Hippocampal formation (tissue), 2 donors: ENCODE measurements around the gene NVL.

Experiments used
- DNase-seq, 2 donors: peaks; one replicate each; lab custom pipeline; 2025; lab: John Stamatoyannopoulos, UW

The NVL gene

DNA sequence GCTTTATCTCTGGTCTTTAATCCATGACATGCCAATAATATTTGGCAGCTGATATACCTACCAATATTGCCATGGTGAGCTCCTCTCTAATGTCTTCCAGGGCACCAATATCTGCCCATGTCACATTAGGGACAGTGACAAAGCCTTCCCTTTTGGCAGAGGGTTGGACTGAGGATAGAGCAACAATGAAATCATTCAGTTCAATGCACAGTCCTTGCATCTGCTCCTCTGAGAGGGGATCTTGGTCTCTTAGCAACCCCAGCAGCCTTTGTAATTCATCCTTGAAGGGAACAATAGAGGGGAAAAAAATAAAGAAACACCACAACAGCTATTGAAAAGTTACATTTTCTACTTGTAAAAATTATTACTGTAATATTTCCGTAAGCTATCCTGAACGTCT is 42.3 kb downstream of the NVL start:
- DNase-seq = peak; percentile 36 to 80

DNA sequence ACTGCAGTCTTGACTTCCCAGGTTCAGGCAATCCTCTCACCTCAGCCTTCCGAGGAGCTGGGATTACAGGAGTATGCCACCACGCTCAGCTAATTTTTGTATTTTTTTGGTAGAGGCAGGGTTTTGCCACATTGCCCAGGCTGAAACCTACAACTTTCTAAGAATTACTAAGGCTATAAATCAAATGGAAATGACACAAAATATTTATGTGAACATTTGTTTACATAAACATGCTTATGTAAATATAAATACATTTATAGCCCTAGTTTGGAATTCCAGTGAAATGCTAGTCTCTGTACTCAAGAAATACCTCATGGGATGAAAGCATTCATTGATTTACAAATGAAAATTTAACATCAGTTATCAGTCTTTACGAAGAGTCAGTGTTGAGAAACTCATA is 47.8 kb downstream of the NVL start:
- DNase-seq = no peak

DNA sequence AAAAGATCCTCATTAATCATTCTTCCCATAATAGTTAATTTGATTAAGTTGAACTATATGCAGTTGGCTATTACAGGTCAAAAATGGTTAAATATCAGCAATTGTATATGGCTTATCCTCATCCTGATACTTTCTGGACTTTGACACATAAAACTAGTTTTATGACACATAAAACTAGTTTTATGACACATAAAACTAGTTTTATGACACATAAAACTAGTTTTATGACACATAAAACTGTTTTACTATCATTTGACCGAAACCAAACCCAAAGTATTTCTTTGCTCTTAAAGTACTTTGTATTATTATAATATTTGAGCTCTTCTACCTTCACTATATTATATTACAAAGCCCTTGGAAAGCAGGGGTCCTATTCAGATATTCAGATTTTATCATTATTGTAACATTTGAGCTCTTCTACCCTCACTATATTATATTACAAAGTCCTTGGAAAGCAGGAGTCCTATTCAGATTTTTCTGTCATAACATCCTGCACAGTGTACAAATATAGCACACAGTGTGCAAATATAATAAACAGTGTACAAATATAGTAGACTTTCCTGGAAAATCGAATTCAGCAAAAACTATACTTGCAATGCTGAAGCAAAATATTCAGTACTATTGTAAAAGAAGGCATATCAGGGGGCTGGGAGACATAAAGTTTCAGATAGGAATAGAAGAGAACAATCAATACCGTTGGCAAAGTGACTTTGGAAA is 53.0 kb downstream of the NVL start:
- DNase-seq = no peak

DNA sequence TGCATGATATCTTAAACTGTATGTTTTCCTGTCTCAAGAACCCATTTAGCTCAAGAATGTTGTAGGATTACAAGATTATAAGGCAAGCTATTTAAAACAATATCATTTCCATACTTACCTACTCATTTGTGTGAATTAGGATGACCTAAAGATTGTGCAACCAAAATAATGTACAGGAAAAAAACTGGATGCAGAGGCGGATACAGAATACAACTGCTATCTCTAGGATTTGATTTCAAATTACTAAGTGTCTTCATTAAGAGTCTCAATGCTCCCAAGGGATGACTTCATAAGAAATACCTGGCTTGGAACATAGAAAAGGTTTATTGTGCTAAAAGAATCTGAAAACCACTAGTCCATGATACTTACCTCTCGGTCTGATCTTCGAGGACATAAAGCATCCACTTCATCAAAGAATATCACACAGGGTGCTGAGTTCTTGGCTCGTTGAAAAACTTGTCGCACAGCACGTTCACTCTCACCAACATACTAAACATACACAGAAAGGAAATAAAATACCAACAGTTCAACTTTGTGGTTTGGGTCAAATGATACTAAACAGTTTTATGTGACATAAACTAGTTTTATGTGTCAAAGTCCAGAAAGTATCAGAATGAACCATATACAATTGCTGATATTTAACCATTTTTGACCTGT is 54.9 kb downstream of the NVL start:
- no peak for DNase-seq

DNA sequence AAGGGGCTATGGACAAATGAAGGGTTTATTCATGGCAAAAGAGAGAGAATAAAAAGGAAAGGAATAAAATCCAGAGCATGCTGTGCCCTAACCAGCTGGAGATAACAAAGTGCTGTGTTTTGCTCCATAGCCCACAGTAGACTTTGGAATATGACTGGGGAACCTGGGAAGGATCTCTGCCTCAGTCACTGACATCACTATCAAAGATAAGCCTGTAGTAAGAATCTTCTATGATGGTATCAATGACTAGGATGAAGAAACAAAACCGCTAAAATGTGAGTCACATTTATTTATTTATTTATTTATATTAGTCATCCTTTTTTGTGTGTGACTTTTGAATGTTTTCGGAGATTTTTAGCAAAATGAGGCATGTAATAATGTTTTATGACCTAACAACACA is 56.3 kb downstream of the NVL start:
- no peak for DNase-seq

DNA sequence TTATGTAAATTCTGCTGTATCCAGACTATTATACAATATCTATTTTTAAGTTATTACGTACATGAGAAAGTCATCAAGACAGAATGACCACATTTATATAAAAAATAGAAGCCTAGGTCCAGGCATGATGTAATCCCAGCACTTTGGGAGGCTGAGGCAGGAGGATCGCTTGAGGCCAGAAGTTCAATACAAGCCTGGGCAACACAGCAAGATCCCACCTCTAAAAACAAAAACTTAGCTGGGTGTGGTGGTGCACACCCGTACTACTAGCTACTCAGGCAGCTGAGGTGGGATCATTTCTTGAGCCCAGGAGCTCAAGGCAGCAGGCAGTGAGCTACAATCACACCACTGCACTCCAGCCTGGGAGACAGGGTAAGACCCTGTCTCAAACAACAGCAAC is 58.9 kb downstream of the NVL start:
- DNase-seq = no peak

DNA sequence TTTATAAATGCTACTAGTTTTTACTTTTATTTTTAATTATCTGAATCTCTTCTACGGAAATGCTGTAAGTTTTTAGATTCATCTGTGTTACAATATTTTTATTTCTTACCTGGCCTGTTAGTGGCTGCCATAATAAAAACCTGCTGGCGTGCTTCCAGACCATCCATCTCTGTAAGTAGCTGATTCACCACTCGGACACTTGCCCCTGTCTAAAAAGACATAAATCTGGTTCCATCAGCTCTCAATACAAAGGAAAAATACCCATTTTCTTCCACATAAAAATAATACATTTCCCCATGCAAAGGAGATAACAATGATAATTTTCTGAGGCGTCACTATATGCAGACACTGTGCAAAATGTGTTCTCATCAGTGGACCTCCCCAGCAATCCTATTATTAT is 62.0 kb downstream of the NVL start:
- no peak for DNase-seq

DNA sequence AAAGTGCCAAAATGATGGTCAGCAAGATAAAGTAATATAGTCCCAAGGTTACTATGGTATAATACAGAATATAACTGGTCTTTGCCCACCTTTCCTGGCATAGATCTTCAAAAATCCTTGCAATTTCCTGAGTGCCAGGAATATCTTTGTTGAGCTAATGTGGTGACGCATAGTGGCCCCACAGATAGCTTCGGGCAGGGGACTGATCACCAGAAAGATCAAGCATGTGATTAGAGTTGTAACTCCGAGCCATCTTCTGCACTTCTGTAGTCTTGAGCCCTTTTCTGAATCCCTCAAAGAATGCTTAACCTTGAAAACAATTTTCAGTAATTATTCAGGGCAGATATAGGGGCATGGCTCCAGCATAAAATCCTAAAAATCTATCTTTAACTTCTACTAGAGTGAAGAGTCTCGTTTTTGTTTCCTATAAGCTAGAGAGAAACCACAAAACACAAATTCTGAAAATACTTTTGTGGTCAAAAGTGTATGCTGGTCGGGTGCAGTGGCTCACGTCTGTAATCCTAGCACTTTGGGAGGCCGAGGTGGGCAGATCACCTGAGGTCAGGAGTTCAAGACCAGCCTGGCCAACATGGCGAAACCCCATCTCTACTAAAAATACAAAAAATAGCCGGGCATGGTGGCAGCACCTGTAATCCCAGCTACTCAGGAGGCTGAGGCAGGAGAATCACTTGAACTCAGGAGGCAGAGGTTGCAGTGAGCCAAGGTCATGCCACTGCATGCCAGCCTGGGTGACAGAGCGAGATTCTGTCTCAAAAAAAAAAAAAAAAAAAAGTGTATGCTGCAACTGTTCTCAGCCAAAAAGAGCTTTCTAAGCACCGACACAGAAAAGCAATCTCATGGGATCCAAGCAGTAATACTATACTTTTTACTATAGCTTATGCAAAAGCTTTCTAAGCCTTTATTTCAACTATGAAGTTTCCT is 62.8 kb downstream of the NVL start:
- no peak for DNase-seq

DNA sequence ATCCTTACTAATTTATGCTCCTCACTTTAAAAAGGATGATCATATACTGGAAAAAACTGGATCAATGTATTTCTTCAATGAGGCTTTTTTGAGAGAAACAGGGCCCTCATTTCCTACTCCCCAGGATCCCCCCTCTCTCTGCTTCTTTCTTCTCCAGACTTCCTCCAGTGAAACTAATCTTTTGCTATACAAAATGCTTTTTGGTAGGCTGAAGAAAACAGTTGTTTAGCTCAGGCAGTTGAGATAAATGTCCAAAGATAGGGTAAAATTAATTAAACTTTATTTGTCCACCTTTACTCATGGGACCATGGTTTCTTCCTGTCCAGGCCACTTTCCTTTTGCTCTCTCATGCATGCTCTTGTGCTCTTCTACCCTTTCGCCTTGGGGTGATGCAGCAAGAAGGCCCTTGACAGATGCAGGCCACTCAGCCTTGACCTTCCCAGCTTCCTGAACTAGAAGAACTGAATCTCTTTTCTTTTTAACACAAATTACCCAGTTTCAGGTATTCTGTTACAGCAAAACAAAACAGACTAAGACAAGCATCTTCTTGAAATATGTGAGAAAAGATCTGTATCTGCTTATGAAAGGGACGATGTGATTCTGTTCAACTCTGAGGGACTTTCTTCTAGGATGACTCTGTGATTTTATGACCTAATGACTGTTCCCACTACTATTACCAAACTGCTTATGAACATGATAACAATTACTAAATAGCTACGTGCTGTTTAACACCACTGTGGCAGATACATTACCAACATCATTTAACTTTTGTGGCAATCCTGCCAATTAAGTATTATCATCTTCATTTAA is 63.7 kb downstream of the NVL start:
- no peak for DNase-seq

DNA sequence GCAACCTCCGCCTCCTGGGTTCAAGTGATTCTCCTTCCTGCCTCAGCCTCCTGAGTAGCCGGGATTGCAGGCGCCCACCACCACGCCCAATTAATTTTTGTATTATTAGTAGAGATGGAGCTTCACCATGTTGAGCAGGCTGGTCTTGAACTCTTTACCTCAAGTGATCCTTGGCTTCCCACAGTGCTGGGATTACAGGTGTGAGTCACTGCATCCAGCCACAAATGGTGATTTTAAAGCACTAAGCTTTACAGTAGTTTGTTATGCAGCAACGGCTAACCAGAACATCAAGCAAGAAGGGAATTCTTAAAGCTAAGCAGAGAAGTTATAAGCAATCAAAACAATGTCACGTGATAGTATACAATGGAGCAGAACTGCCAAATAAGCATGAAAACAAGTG is 65.7 kb downstream of the NVL start:
- no peak for DNase-seq

DNA sequence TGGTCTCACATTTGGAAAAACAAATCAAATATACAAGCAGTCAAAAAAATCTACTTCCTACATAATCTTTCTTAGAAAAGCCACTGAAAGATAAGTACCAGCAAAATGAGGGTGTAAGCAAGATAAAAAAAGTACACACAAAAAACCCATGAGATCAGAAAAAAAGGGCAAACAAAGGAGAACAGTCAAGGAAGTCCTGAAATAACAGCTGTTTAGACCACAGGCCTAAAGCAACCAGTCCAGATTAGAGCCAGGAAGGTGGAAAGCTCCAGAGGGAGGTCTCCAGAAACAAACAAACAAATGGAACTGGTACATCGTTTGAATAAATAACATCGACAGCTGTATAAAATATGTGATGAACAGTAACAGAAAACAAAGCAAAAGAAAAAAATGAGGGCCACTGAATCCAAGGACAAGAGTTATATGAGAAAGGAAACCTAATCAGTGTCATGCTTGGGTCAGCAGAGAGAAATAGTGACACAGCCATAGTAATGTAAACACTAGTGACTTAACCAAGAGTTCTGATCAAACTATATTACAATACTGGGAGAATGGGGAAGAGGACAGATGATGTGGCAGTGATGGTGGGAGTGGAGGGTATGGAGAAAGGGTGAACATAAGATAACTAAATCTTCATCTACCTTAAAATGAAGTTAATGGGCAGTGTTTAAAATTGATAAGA is 67.5 kb downstream of the NVL start:
- DNase-seq = no peak

DNA sequence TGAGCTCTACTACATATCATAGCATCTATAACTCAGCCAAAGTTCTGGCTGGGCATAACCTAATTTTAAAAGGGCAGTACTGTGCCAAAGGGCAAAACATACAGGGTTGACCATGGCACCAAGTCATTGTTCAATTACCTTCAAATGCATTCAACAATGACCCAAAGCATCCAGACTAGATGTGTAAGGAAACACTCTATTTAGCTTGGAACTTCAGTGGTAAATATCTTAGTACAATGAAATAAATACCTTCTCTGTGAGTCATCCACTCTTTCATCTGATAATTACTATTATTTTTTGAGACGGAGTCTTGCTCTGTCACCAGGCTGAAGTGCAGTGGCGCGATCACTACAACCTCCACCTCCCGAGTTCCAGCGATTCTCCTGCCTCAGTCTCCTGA is 70.0 kb downstream of the NVL start:
- DNase-seq = no peak

DNA sequence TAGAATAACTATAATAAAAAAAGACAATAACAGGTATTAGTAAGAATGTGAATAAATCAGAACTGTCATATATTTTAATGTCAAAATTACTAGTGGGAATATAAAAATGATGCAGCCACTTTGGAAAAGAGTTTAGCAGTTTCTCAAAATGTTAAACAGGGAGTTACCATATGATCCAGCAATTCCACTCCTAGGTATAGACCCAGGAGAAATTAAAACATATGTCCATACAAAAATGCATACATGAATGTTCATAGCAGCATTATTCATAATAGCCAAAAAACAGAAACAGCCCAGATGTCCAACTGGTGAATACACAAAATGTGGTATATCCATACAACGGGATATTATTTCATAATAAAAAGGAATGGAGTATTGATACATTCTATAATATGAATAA is 71.6 kb downstream of the NVL start:
- DNase-seq = no peak

DNA sequence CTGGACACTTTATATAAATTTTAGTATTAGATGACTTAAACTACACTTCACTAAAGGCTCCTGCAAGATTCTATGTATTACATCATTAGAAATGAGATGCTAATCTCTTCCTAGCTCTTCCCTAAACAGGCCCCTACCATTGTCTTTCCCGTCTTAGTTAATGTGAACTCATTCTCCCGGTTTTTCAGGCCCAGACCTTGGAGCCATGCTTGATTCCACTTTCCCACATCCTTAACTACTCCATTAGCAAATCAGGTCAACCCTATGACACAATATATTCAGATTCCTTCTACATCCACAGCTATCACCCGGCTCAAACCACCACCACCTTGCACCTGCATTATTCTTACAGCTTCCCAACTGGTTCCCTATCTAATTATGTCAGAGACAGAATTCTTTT is 73.3 kb downstream of the NVL start:
- DNase-seq = no peak

DNA sequence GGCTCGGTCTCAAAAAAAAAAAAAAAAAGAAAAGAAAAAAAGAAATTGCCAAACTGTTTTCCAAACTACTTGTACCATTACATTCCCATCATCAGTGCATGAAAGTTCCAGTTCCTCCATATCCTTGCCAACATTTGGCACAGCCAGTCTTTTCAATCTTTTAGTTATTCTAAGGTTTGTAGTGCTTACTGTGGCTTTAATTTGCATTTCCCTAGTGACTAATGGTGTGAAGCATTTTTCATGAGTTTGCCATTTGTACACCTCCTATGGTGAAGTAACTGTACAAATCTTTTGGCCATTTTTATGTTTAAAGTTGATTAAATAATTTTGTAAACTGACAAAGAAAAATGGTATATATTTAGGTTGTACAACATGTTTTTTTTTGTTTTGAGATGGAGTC is 76.3 kb downstream of the NVL start:
- no peak for DNase-seq

DNA sequence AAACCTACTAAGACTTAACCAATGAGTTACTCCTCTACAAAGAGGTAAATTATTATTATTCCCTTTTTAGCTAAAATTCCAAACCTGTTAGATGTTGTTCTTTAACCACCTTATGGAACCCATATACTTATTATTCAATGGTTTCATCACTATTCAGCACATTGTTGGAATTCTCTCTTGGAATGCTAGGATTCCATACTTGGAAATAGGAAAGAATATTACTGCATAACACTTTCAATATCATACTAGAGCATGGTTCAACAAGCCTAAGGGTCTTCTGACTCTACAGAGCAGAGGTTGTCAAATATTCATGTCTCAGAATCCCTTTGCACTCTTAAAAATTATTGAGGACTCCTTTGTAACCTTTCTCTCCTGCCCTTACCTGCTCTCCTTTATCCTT is 77.5 kb downstream of the NVL start:
- DNase-seq = no peak

DNA sequence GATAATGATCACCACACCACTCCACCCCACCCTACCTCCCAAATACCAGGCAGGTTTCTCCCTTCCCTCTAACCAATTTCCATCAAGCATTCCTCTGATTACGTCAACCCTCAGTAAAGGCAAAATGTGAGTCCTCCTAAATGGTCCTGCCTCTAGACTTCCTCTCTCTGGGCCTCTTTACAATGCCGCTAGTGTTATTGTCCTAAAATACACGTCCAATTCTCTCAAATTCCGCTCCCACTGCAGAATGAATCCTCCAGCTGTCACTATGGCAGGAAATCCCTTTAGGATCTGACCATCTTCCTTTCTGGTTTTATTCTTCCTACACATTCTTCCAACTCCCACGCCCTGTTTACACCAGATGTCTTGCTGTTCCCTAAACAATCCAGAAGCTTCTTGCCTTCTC is 78.2 kb downstream of the NVL start:
- DNase-seq = no peak

DNA sequence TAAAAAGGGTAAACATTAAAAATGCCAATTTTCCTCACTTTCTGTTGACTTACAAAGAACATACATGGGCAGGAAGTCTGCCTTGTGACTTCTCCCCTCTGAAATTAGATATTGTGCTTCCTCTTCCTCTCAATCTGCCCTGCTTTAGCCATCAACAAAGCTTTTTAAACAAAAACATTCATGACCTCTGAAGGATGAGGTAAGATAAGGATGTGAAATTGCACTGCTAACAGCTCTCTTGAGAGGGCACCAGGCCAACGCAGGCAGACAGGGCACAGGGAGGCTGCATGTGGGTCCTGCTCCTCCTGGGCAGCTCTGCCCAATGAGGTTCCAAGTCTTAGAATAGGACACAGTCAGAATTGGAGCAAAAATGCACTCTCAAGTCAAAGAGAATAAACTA is 84.8 kb downstream of the NVL start:
- peak; percentile 21 to 22 for DNase-seq

DNA sequence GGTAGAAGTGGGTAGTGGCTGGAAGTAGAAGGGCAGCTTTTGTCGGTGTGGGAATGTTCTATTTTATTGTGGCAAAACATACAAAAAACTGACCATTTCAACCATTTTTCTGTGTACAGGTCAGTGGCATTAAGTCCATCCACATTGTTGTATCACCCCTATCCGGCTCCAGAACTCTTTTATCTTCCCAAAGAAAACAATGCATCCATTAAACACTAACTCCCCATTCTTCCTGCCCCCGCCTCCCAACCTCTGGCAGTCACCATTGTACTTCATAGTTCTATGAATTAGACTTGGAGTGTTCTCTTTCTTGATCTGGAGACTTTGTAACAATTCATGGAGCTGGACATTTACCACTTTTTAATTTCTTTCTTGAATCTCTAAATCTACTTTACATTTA is 91.2 kb downstream of the NVL start:
- DNase-seq = no peak

DNA sequence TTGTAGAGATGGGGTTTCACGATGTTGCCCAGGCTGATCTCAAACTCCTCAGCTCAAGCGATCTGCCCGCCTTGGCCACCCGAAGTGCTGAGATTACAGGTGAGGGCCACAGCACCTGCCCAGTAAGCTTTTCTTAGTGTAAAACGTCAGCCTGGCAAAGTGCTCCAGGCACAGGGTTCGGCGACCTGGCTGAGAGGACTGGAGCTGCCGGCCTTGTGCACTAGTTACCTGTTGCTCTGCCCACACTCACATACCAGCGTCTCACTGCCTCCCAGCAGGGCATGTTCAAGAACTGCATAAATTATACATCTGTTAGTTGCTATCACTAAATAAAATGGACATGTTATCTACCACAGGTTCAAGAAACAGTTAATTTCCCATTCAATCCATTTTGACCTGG is 91.8 kb downstream of the NVL start:
- DNase-seq = no peak

DNA sequence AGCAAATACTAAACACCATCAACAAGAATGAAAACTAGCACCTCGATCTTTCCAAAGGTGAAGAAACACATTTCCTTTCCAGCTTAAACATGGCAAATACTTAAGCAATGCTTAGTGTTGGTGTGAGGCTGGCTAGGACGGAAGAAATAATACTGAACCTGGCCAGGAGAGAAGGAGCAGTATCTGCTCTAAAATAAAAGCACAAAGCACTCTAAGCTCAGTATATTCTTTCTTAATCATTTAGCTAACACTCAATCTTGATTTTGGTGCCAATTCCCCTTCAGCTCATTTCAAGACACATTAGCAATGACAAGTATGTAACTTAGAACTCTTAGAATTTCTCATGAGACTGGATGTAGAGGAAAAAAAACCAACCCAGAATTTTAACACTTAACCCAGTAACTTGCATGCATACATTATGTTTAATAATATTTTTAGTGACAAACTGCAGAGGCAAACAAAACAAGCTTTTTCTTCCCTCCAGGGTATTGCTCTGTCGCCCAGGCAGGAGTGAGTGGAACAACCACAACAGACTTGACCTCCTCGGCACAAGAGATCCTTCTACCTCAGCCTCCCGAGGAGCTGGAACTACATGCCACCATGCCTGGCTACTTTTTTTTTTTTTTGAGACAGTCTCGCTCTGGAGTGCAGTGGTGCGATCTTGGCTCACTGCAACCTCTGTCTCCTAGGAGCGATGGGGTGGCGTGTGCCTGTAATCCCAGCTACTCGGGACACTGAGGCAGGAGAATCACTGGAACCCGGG is 92.7 kb downstream of the NVL start:
- DNase-seq = no peak
